OCI-LY1 (cell line): ENCODE measurements around the gene HSPBAP1.
A peak's percentile ranks its signal among the peaks of the same experiment; 100 is the strongest.
"Not testable (repeated sequence)": the region's sequence is repeated elsewhere in the genome, so short reads cannot be mapped to it uniquely, and the experiment has no call there.

Experiments used
- H2AFZ ChIP-seq: fragments of 200-600 bp; sonication (generic), shearing (Covaris generic); 2 replicates; pipeline ENCODE4 v1.6.0; 2014; ENCODE audit warnings: antibody characterized with exemption, mild to moderate bottlenecking, low read length
- H3F3A ChIP-seq: fragments of 200-600 bp; sonication (generic), shearing (Covaris generic); 2 replicates; pipeline ENCODE4 v1.6.0; 2014; ENCODE audit warnings: mild to moderate bottlenecking, antibody characterized with exemption, low read length, moderate library complexity; ENCODE audit not compliant: insufficient read depth
- H3K27ac ChIP-seq: fragments of 200-600 bp; sonication (generic); 2 replicates; pipeline ENCODE4 v1.5.1; 2014; ENCODE audit warnings: low read length, mixed run types, mild to moderate bottlenecking, low read depth; ENCODE audit not compliant: poor library complexity, severe bottlenecking
- H3K27me3 ChIP-seq: fragments of 200-600 bp; sonication (generic); 2 replicates; pipeline ENCODE4 v1.6.0; 2014; ENCODE audit warnings: antibody characterized with exemption, mild to moderate bottlenecking, low read length, moderate library complexity; ENCODE audit not compliant: insufficient read depth
- H3K36me3 ChIP-seq: fragments of 200-600 bp; sonication (generic); 2 replicates; pipeline ENCODE4 v1.6.1; 2014; ENCODE audit warnings: mild to moderate bottlenecking, antibody characterized with exemption, low read length, moderate library complexity, mixed read lengths; ENCODE audit not compliant: insufficient read depth
- H3K4me1 ChIP-seq: fragments of 200-600 bp; sonication (generic); 2 replicates; pipeline ENCODE4 v1.5.1; 2014; ENCODE audit warnings: mild to moderate bottlenecking, low read length, moderate library complexity; ENCODE audit not compliant: insufficient read depth, severe bottlenecking
- H3K4me2 ChIP-seq: fragments of 200-600 bp; sonication (generic), shearing (Covaris generic); 2 replicates; pipeline ENCODE4 v1.6.1; 2014; ENCODE audit warnings: low read length
- H3K4me3 ChIP-seq: fragments of 200-600 bp; sonication (generic); 2 replicates; pipeline ENCODE4 v1.5.1; 2014; ENCODE audit warnings: low read length, low read depth, mild to moderate bottlenecking, mixed read lengths; ENCODE audit not compliant: poor library complexity, severe bottlenecking
- H3K79me2 ChIP-seq: fragments of 200-600 bp; shearing (Covaris generic); 2 replicates; pipeline ENCODE4 v1.6.1; 2016; ENCODE audit warnings: mixed run types, low read length, mixed read lengths; ENCODE audit not compliant: insufficient read depth
- H3K9ac ChIP-seq: fragments of 200-600 bp; sonication (generic), shearing (Covaris generic); 2 replicates; pipeline ENCODE4 v1.6.1; 2014; ENCODE audit warnings: mild to moderate bottlenecking, low read length, mixed read lengths
- H3K9me2 ChIP-seq: fragments of 200-600 bp; sonication (generic), shearing (Covaris generic); 2 replicates; pipeline ENCODE4 v1.6.1; 2014; ENCODE audit warnings: low read depth, mild to moderate bottlenecking, low read length, mixed read lengths
- H3K9me3 ChIP-seq: fragments of 200-600 bp; shearing (Covaris generic); 2 replicates; pipeline ENCODE4 v1.6.1; 2014; ENCODE audit warnings: low read length, mixed read lengths
- H4K20me1 ChIP-seq: fragments of 200-600 bp; sonication (generic), shearing (Covaris generic); 2 replicates; pipeline ENCODE4 v1.6.0; 2016; ENCODE audit warnings: mild to moderate bottlenecking, low read length; ENCODE audit not compliant: insufficient read depth
- CTCF ChIP-seq: fragments of 200-600 bp; sonication (generic), shearing (Covaris generic); IDR thresholded peaks from 2 replicates; pipeline ENCODE4 v1.5.1; 2017; ENCODE audit warnings: mild to moderate bottlenecking, antibody characterized with exemption, low read length, moderate library complexity, mixed read lengths
- EZH2 ChIP-seq: fragments of 200-600 bp; sonication (generic), shearing (Covaris generic); IDR thresholded peaks from 2 replicates; pipeline ENCODE4 v1.8.0; 2017; ENCODE audit warnings: borderline replicate concordance, mixed run types, mild to moderate bottlenecking, antibody characterized with exemption, low read length, moderate library complexity, mixed read lengths

HSPBAP1 gene

GRCh38 chr3:122755491-122755890, 38.1 kb downstream of the HSPBAP1 start:
- no peaks in the 10 kb centered on the region for H3K27me3 ChIP-seq

DNA sequence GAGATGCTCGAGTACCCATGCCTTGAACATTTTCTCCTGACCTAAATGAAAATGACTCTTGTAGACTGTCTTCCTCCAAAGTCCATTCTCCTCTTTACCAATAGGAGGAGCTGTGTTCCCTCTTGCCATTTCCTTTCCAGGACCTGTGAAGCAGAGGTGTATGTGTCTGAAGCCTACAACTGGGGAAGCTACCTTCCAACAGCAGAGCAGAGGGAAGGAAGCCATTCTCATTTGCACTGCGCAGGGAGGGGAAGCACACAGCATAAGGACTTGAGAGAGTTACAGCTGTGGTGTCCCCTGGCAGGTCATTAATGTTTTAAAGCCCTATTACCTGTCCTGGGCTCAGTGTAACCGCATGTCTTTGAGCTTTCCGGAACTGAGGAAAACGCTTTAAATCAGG, 38.7 kb downstream of the HSPBAP1 start:
- Histone ChIP-seq H3K27ac (no peak overlapping the region), H3F3A (no peaks in the 10 kb centered on the region), H3K9me2 (no peaks in the 10 kb centered on the region), H3K27me3 (no peaks in the 10 kb centered on the region), H3K4me2 (no peak overlapping the region), H3K36me3 (peaks cover 28% of the 10 kb centered on the region; the same call in 1 of the 2 replicates), H3K9me3 (no peaks in the 10 kb centered on the region), H4K20me1 (no peaks in the 10 kb centered on the region), H3K9ac (no peak overlapping the region), H3K4me3 (no peak overlapping the region), H3K79me2 (no peaks in the 10 kb centered on the region), H2AFZ (no peak overlapping the region), H3K4me1 (no peaks in the 10 kb centered on the region)
- TF ChIP-seq CTCF (peak; percentile 91), EZH2 (no peak)

More at GRCh38 chr3:122755491-122755890, 38.1 kb downstream of the HSPBAP1 start:
- Histone ChIP-seq H4K20me1 (no peaks in the 10 kb centered on the region), H3K79me2 (no peaks in the 10 kb centered on the region), H3K9ac (no peak overlapping the region), H3K4me1 (no peaks in the 10 kb centered on the region), H2AFZ (no peak overlapping the region), H3K4me3 (no peak overlapping the region), H3F3A (no peaks in the 10 kb centered on the region), H3K9me2 (no peaks in the 10 kb centered on the region), H3K27ac (no peak overlapping the region), H3K4me2 (no peak overlapping the region), H3K36me3 (peaks cover 28% of the 10 kb centered on the region; the same call in 1 of the 2 replicates), H3K9me3 (no peaks in the 10 kb centered on the region)
- TF ChIP-seq CTCF (no peak), EZH2 (no peak)

GRCh38 chr3:122748347-122748746, 45.3 kb downstream of the HSPBAP1 start:
- Histone ChIP-seq H3K9ac (no peak overlapping the region), H3K9me3 (no peaks in the 10 kb centered on the region), H2AFZ (no peak overlapping the region), H3K4me1 (no peaks in the 10 kb centered on the region), H3K79me2 (no peaks in the 10 kb centered on the region), H3K9me2 (no peaks in the 10 kb centered on the region), H3K36me3 (peaks cover 21% of the 10 kb centered on the region), H3F3A (no peaks in the 10 kb centered on the region), H3K4me3 (no peak overlapping the region), H3K27ac (no peak overlapping the region), H4K20me1 (no peaks in the 10 kb centered on the region), H3K4me2 (no peak overlapping the region), H3K27me3 (no peaks in the 10 kb centered on the region)
- TF ChIP-seq EZH2, result no peak
- TF ChIP-seq CTCF, result no peak

DNA sequence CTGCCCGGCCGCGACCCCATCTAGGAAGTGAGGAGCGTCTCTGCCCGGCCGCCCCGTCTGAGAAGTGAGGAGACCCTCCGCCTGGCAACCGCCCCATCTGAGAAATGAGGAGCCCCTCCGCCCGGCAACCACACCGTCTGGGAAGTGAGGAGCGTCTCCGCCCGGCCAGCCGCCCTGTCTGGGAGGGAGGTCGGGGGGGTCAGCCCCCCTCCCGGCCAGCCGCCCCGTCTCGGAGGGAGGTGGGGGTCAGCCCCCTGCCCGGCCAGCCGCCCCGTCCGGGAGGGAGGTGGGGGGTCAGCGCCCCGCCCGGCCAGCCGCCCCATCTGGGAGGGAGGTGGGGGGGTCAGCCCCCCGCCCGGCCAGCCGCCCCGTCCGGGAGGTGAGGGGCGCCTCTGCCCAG, 46.3 kb downstream of the HSPBAP1 start:
- not testable (repeated sequence) for H3K79me2 ChIP-seq, H3K9ac ChIP-seq, H3K4me3 ChIP-seq, H3K9me2 ChIP-seq, H3F3A ChIP-seq, H3K4me2 ChIP-seq, H2AFZ ChIP-seq, H4K20me1 ChIP-seq, H3K4me1 ChIP-seq, H3K27ac ChIP-seq, H3K9me3 ChIP-seq, H3K27me3 ChIP-seq
- peaks cover 27% of the 10 kb centered on the region for H3K36me3 ChIP-seq
